DND-41 (cell line): ENCODE measurements around the gene FRG2C.
"Not testable (repeated sequence)": the region's sequence is repeated elsewhere in the genome, so short reads cannot be mapped to it uniquely, and the experiment has no call there.

Experiments
- ATAC-seq: fragments of 200-7000 bp; cut with Tn5 transposase; 3 replicates; pipeline ENCODE4 v1.9.1; 2021; ENCODE audit warnings: low read depth; ENCODE audit not compliant: insufficient read depth
- DNase-seq: peaks from one replicate; pipeline ENCODE4 v3.0.0-alpha.2; 2020
- H2AFZ ChIP-seq: 2 replicates; pipeline ENCODE4 v1.6.0; 2012; ENCODE audit warnings: low read depth, low read length
- H3K27ac ChIP-seq: 2 replicates; pipeline ENCODE4 v1.5.1; 2012; ENCODE audit warnings: low read length, inconsistent platforms
- H3K27me3 ChIP-seq: fragments of 200-600 bp; sonication (generic); 2 replicates; pipeline ENCODE4 v1.6.0; 2012; ENCODE audit warnings: low read length, mild to moderate bottlenecking, inconsistent platforms; ENCODE audit not compliant: insufficient read depth, poor library complexity
- H3K36me3 ChIP-seq: 2 replicates; pipeline ENCODE4 v1.5.1; 2012; ENCODE audit warnings: low read length, inconsistent platforms; ENCODE audit not compliant: insufficient read depth
- H3K4me1 ChIP-seq: 2 replicates; pipeline ENCODE4 v1.5.1; 2012; ENCODE audit warnings: mild to moderate bottlenecking, low read length; ENCODE audit not compliant: insufficient read depth
- H3K4me2 ChIP-seq: 2 replicates; pipeline ENCODE4 v1.6.0; 2012; ENCODE audit warnings: mild to moderate bottlenecking, moderate library complexity, low read length, inconsistent platforms; ENCODE audit not compliant: insufficient read depth
- H3K4me3 ChIP-seq, 2 experiments: fragments of 200-600 bp in 1 of 2; shearing (Covaris generic) in 1 of 2; 2 replicates each; pipeline ENCODE4 v1.5.1; 2012 to 2016; ENCODE audit warnings: inconsistent platforms in 2 of 2, low read length in 2 of 2, mild to moderate bottlenecking in 2 of 2, low read depth in 1 of 2, moderate library complexity in 1 of 2
- H3K79me2 ChIP-seq: 2 replicates; pipeline ENCODE4 v1.6.0; 2012; ENCODE audit warnings: low read length, inconsistent platforms; ENCODE audit not compliant: insufficient read depth
- H3K9ac ChIP-seq: 2 replicates; pipeline ENCODE4 v1.6.0; 2012; ENCODE audit warnings: low read depth, mild to moderate bottlenecking, inconsistent platforms, low read length, moderate library complexity
- H3K9me3 ChIP-seq: 2 replicates; pipeline ENCODE4 v1.5.1; 2012; ENCODE audit warnings: low read length, moderate library complexity, mild to moderate bottlenecking, inconsistent platforms; ENCODE audit not compliant: insufficient read depth, severe bottlenecking
- H4K20me1 ChIP-seq: 2 replicates; pipeline ENCODE4 v1.6.0; 2012; ENCODE audit warnings: low read length; ENCODE audit not compliant: insufficient read depth

The FRG2C gene

GRCh38 chr3:75664028-75664427 is at the start of gene FRG2C:
TSS of gene FRG2C (plus strand) at chr3:75664328. CDS start at chr3:75664380, 52 bp downstream.
- H2AFZ ChIP-seq, H3K36me3 ChIP-seq, H3K4me1 ChIP-seq, H4K20me1 ChIP-seq, H3K4me3 ChIP-seq, H3K9me3 ChIP-seq, H3K9ac ChIP-seq, H3K27me3 ChIP-seq, H3K79me2 ChIP-seq, ATAC-seq, H3K4me2 ChIP-seq, DNase-seq, H3K27ac ChIP-seq: not testable (repeated sequence)

- not testable (repeated sequence) for ATAC-seq, H3K27ac ChIP-seq, H3K4me3 ChIP-seq, H3K9me3 ChIP-seq, H2AFZ ChIP-seq, H3K79me2 ChIP-seq, H3K4me2 ChIP-seq, H3K36me3 ChIP-seq, H3K4me1 ChIP-seq, H3K27me3 ChIP-seq, DNase-seq, H4K20me1 ChIP-seq, H3K9ac ChIP-seq
These were observed 45.3 kb upstream of the FRG2C start for GRCh38 chr3:75618666-75619305.

- H3K4me3 ChIP-seq, H3K4me2 ChIP-seq, H3K27me3 ChIP-seq, H3K79me2 ChIP-seq, ATAC-seq, H3K9me3 ChIP-seq, H3K27ac ChIP-seq, H2AFZ ChIP-seq, H4K20me1 ChIP-seq, H3K9ac ChIP-seq, H3K36me3 ChIP-seq, DNase-seq, H3K4me1 ChIP-seq: not testable (repeated sequence)
These were observed 44.6 kb upstream of the FRG2C start for GRCh38 chr3:75619481-75620031.

GRCh38 chr3:75621772-75622171 is 42.4 kb upstream of the FRG2C start:
- H3K4me1 ChIP-seq, H3K27me3 ChIP-seq, H3K36me3 ChIP-seq, H3K9ac ChIP-seq, H4K20me1 ChIP-seq, H3K4me3 ChIP-seq, H3K9me3 ChIP-seq, H3K27ac ChIP-seq, H2AFZ ChIP-seq, ATAC-seq, H3K4me2 ChIP-seq, H3K79me2 ChIP-seq: not testable (repeated sequence)
- peak; percentile 25 for DNase-seq

- H4K20me1 ChIP-seq, H3K4me2 ChIP-seq, H3K9ac ChIP-seq, ATAC-seq, DNase-seq, H3K9me3 ChIP-seq, H3K4me3 ChIP-seq, H3K27me3 ChIP-seq, H3K36me3 ChIP-seq, H3K79me2 ChIP-seq, H2AFZ ChIP-seq, H3K4me1 ChIP-seq, H3K27ac ChIP-seq: not testable (repeated sequence)
These were observed 40.5 kb upstream of the FRG2C start for GRCh38 chr3:75623656-75624055.

- H3K79me2 ChIP-seq, H3K36me3 ChIP-seq, H3K9me3 ChIP-seq, H3K4me3 ChIP-seq, H3K4me2 ChIP-seq, ATAC-seq, H3K27me3 ChIP-seq, H2AFZ ChIP-seq, H4K20me1 ChIP-seq, H3K27ac ChIP-seq, H3K4me1 ChIP-seq, DNase-seq, H3K9ac ChIP-seq: not testable (repeated sequence)
These were observed 33.1 kb upstream of the FRG2C start for GRCh38 chr3:75630887-75631535.
